ENCODE results near the gene UPB1.

The UPB1 gene

DNA sequence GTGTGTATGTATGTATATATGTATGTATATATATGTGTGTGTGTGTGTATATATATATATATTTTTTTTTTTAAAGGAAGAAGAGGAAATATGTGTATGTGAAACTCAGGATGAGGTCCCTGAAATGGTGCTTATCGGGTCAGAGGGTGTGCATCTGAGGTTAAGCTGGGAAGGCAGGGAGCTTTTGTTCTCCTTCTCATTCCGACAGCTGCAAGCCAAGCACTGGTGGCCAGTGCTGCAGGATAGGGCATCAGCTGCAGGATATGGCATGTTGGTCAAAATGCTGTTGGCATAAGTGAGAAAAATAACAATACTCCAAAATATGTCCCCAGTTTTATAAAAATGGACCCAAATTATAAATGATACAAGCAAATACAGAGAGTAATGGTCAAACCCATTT, 68.1 kb downstream of the UPB1 start:
- Histone ChIP-seq H3K4me1 (ENCODE audit: control insufficient read depth, low read length) (peaks cover 19% of the 10 kb centered on the region), H3K27me3 (ENCODE audit: control insufficient read depth, low read length) (no peaks in the 10 kb centered on the region), H3F3A (ENCODE audit: control insufficient read depth, insufficient read depth) (0 out of 2 replicates have a peak, but pooled peaks cover 2% of the 10 kb centered on the region), H3K9me3 (ENCODE audit: control insufficient read depth, insufficient read depth, low read length) (no peaks in the 10 kb centered on the region), H4K20me1 (ENCODE audit: control insufficient read depth, insufficient read depth, low read depth, low read length) (peaks cover 36% of the 10 kb centered on the region), H3K36me3 (ENCODE audit: control insufficient read depth, low read length) (peaks cover 83% of the 10 kb centered on the region), H3K79me2 (ENCODE audit: control insufficient read depth, low read length) (peaks cover 100% of the 10 kb centered on the region), H3K4me3 (ENCODE audit: low read length) (no peak overlapping the region), H3K4me2 (ENCODE audit: low read length) (no peak overlapping the region), H3K27ac (ENCODE audit: low read depth, low read length) (no peak overlapping the region), H3K9me2 (replicated peaks; ENCODE audit: control insufficient read depth, low read length) (no peaks in the 10 kb centered on the region)
- TF ChIP-seq EZH2phosphoT487 (IDR thresholded peaks at IDR 0.05; ENCODE audit: borderline replicate concordance, low read length) = no peak
- TF ChIP-seq, protein P1, sequence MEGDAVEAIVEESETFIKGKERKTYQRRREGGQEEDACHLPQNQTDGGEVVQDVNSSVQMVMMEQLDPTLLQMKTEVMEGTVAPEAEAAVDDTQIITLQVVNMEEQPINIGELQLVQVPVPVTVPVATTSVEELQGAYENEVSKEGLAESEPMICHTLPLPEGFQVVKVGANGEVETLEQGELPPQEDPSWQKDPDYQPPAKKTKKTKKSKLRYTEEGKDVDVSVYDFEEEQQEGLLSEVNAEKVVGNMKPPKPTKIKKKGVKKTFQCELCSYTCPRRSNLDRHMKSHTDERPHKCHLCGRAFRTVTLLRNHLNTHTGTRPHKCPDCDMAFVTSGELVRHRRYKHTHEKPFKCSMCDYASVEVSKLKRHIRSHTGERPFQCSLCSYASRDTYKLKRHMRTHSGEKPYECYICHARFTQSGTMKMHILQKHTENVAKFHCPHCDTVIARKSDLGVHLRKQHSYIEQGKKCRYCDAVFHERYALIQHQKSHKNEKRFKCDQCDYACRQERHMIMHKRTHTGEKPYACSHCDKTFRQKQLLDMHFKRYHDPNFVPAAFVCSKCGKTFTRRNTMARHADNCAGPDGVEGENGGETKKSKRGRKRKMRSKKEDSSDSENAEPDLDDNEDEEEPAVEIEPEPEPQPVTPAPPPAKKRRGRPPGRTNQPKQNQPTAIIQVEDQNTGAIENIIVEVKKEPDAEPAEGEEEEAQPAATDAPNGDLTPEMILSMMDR (IDR thresholded peaks at IDR 0.05; ENCODE audit: low read depth, low read length, poor library complexity, severe bottlenecking) = no peak

DNA sequence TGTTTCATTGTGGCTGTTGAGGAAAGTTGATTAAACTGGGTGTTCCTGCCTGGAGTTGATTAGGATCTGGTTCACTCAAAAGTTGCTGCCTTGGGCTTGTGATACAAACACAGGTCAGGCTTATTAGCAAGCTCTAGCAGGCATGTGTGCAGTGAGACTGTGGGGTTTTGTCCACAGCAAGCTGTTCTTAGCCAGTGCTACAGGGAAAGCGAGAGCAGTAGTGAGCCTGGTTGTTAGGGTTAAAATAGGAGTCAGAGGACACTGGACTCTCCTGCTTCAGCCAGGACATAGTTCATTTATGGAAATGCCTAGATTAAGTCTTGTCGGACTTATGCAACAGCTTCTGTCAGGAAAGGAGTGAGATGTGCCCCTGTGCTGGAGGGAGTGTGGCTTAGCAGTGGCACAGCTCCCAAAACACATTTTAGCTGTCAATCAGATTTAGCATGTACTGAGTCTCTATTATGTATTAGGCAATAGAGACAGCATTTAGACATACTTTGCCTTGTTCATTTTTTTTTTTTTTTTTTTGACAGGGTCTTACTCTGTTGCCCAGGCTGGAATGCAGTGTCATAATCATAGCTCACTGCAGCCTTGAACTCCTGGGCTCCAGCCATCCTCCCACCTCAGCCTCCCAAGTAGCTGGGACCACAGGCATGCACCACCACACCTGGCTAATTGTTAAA, 69.4 kb downstream of the UPB1 start:
- H3K27ac ChIP-seq (ENCODE audit: low read depth, low read length) = no peak overlapping the region
- no peaks in the 10 kb centered on the region for H3K9me2 ChIP-seq (replicated peaks; ENCODE audit: control insufficient read depth, low read length)
- H4K20me1 ChIP-seq (ENCODE audit: control insufficient read depth, insufficient read depth, low read depth, low read length) = peaks cover 25% of the 10 kb centered on the region
- peaks cover 92% of the 10 kb centered on the region for H3K79me2 ChIP-seq (ENCODE audit: control insufficient read depth, low read length)
- H3F3A ChIP-seq (ENCODE audit: control insufficient read depth, insufficient read depth) = no peaks in the 10 kb centered on the region
- no peak overlapping the region for H3K4me3 ChIP-seq (ENCODE audit: low read length)
- H3K4me1 ChIP-seq (ENCODE audit: control insufficient read depth, low read length) = peaks cover 6% of the 10 kb centered on the region
- TF ChIP-seq, protein P1 (IDR thresholded peaks at IDR 0.05; ENCODE audit: low read depth, low read length, poor library complexity, severe bottlenecking) = no peak
- no peak for TF ChIP-seq EZH2phosphoT487 (IDR thresholded peaks at IDR 0.05; ENCODE audit: borderline replicate concordance, low read length)
- H3K4me2 ChIP-seq (ENCODE audit: low read length) = no peak overlapping the region
- peaks cover 78% of the 10 kb centered on the region for H3K36me3 ChIP-seq (ENCODE audit: control insufficient read depth, low read length)
- H3K9me3 ChIP-seq (ENCODE audit: control insufficient read depth, insufficient read depth, low read length) = no peaks in the 10 kb centered on the region
- H3K27me3 ChIP-seq (ENCODE audit: control insufficient read depth, low read length) = no peaks in the 10 kb centered on the region

DNA sequence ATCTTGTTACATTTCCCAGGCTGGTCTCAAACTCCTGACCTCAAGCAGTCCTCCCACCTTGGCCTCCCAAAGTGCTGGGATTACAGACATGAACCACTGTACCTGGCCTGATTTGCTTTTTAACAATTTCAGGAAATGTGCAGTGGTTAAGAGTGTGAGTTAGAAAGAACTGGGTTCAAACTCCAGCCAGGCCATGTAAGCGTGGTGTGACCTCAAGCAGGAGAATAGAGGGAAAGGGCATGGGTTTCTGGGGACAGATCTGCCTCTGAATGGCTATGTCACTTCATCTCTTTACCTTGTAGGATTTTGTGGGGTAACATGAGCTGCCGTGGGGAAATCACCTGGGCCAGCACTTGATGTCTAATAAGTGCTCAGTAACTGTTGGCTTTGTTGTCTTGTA, 69.9 kb downstream of the UPB1 start:
- peaks cover 90% of the 10 kb centered on the region for H3K79me2 ChIP-seq (ENCODE audit: control insufficient read depth, low read length)
- no peaks in the 10 kb centered on the region for H3K9me3 ChIP-seq (ENCODE audit: control insufficient read depth, insufficient read depth, low read length)
- H3K36me3 ChIP-seq (ENCODE audit: control insufficient read depth, low read length) = peaks cover 81% of the 10 kb centered on the region
- H4K20me1 ChIP-seq (ENCODE audit: control insufficient read depth, insufficient read depth, low read depth, low read length) = peaks cover 25% of the 10 kb centered on the region
- no peak overlapping the region for H3K4me2 ChIP-seq (ENCODE audit: low read length)
- H3K9me2 ChIP-seq (replicated peaks; ENCODE audit: control insufficient read depth, low read length) = no peaks in the 10 kb centered on the region
- no peaks in the 10 kb centered on the region for H3F3A ChIP-seq (ENCODE audit: control insufficient read depth, insufficient read depth)
- TF ChIP-seq, protein P1 (IDR thresholded peaks at IDR 0.05; ENCODE audit: low read depth, low read length, poor library complexity, severe bottlenecking) = no peak
- TF ChIP-seq EZH2phosphoT487 (IDR thresholded peaks at IDR 0.05; ENCODE audit: borderline replicate concordance, low read length) = no peak
- peaks cover 4% of the 10 kb centered on the region; the same call in 1 of the 2 replicates for H3K4me1 ChIP-seq (ENCODE audit: control insufficient read depth, low read length)
- no peak overlapping the region for H3K27ac ChIP-seq (ENCODE audit: low read depth, low read length)
- H3K27me3 ChIP-seq (ENCODE audit: control insufficient read depth, low read length) = no peaks in the 10 kb centered on the region
- H3K4me3 ChIP-seq (ENCODE audit: low read length) = no peak overlapping the region

All from DOHH2 (cell line).